H1 (cell line): ENCODE results near the gene GRM7. TPM values are rescaled to one million over a fixed set of nuclear protein-coding genes. Genes with fewer than 3 reads are reported as not detected.

Experiments
- CTCF ChIA-PET: fragments of 300-600 bp; sonication (Branson Sonifier 250); formaldehyde crosslinking; loops from one replicate; lab custom pipeline; 2021; ENCODE audit not compliant: partially characterized antibody; lab: Charles Lee
- POLR2A ChIA-PET: fragments of 300-600 bp; sonication (Branson Sonifier 250); formaldehyde crosslinking; loops from one replicate; lab custom pipeline; 2021; ENCODE audit warnings: inconsistent platforms; ENCODE audit not compliant: partially characterized antibody; lab: Charles Lee
- DNase-seq, 2 experiments: peaks; one replicate each; pipeline versions ENCODE4 v3.0.0 to v3.0.0-alpha.2; 2010 to 2022; ENCODE audit warnings: low spot score in 2 of 2, low read depth in 1 of 2, mixed read lengths in 1 of 2
- FAIRE-seq: peaks from 2 replicates; lab custom pipeline; 2011; peaks lifted over from hg19 to GRCh38; lab: Jason Lieb, UNC
- H2AFZ ChIP-seq: 2 replicates; pipeline ENCODE4 v1.8.1; 2012; ENCODE audit warnings: low read length, inconsistent platforms
- H2AK5ac ChIP-seq: 2 replicates; pipeline ENCODE4 v1.6.1; 2013; ENCODE audit warnings: low read depth, low read length
- H2BK120ac ChIP-seq: replicated peaks from 2 replicates; pipeline ENCODE3; 2013; ENCODE audit warnings: low read depth, low read length, inconsistent platforms
- H2BK12ac ChIP-seq: 2 replicates; pipeline ENCODE4 v1.6.1; 2013; ENCODE audit warnings: low read depth, low read length
- H2BK15ac ChIP-seq: 2 replicates; pipeline ENCODE4 v1.6.1; 2013; ENCODE audit warnings: low read length
- H2BK20ac ChIP-seq: 2 replicates; pipeline ENCODE4 v1.6.1; 2013; ENCODE audit warnings: low read length
- H2BK5ac ChIP-seq: 2 replicates; pipeline ENCODE4 v1.6.1; 2013; ENCODE audit warnings: low read depth, low read length
- H3K14ac ChIP-seq: 2 replicates; pipeline ENCODE4 v1.6.1; 2013; ENCODE audit warnings: inconsistent platforms; ENCODE audit not compliant: insufficient read length
- H3K18ac ChIP-seq: 2 replicates; pipeline ENCODE4 v1.6.1; 2013; ENCODE audit warnings: low read length; ENCODE audit errors: extremely low read depth
- H3K23ac ChIP-seq: 2 replicates; pipeline ENCODE4 v1.6.1; 2013; ENCODE audit warnings: inconsistent platforms; ENCODE audit not compliant: insufficient read length
- H3K23me2 ChIP-seq: 2 replicates; pipeline ENCODE4 v1.6.1; 2013; ENCODE audit warnings: low read depth, low read length
- H3K27ac ChIP-seq: 2 replicates; pipeline ENCODE4 v1.6.1; 2011; ENCODE audit warnings: low read depth, low read length, inconsistent platforms
- H3K27me3 ChIP-seq, 4 experiments: replicated peaks in 1 of 4; 1 replicate in 1 of 4; 2 replicates in 3 of 4; pipeline versions ENCODE4 v1.6.1 to v1.8.1; 2011 to 2013; ENCODE audit warnings: low read length in 3 of 4, mild to moderate bottlenecking in 3 of 4, inconsistent platforms in 2 of 4, mixed read lengths in 2 of 4, moderate library complexity in 1 of 4; ENCODE audit not compliant: control insufficient read depth in 3 of 4, insufficient read depth in 3 of 4; ENCODE audit errors: extremely low read depth in 1 of 4
- H3K36me3 ChIP-seq, 4 experiments: 2 replicates each; pipeline versions ENCODE4 v1.6.1 to v1.8.1; 2011 to 2013; ENCODE audit warnings: mild to moderate bottlenecking in 4 of 4, low read length in 3 of 4, moderate library complexity in 2 of 4, control low read depth in 1 of 4, inconsistent platforms in 1 of 4; ENCODE audit not compliant: insufficient read depth in 4 of 4, control insufficient read depth in 2 of 4
- H3K4ac ChIP-seq: replicated peaks from 2 replicates; pipeline ENCODE3; 2013; ENCODE audit warnings: low read length, low read depth, mixed read lengths, inconsistent platforms; ENCODE audit not compliant: insufficient read length
- H3K4me1 ChIP-seq, 4 experiments: replicated peaks in 1 of 4; 1 replicate in 1 of 4; 2 replicates in 3 of 4; pipeline versions ENCODE4 v1.6.1 to v1.8.1; 2011 to 2013; ENCODE audit warnings: low read length in 3 of 4, inconsistent platforms in 2 of 4, mixed read lengths in 1 of 4; ENCODE audit not compliant: insufficient read depth in 4 of 4, control insufficient read depth in 3 of 4
- H3K4me2 ChIP-seq, 2 experiments: 2 replicates each; pipeline versions ENCODE4 v1.6.1 to v1.8.1; 2011 to 2013; ENCODE audit warnings: low read depth in 2 of 2, low read length in 2 of 2, control low read depth in 1 of 2, inconsistent platforms in 1 of 2, mild to moderate bottlenecking in 1 of 2; ENCODE audit not compliant: insufficient read depth in 1 of 2
- H3K4me3 ChIP-seq, 4 experiments: fragments of 200-600, 300-600 bp in 1 of 4; sonication (generic), shearing (Covaris generic), sonication (Bioruptor Twin) in 1 of 4; 2 replicates each; pipeline versions ENCODE4 v1.5.1 to v1.8.1; 2011 to 2016; ENCODE audit warnings: low read length in 4 of 4, low read depth in 3 of 4, control low read depth in 2 of 4, inconsistent platforms in 2 of 4, mild to moderate bottlenecking in 2 of 4, mixed read lengths in 1 of 4, moderate library complexity in 1 of 4; ENCODE audit not compliant: insufficient read depth in 2 of 4; ENCODE audit errors: extremely low read depth in 1 of 4
- H3K56ac ChIP-seq: replicated peaks from 2 replicates; pipeline ENCODE3; 2013; ENCODE audit warnings: low read depth, mild to moderate bottlenecking, mixed read lengths, low read length, inconsistent platforms; ENCODE audit not compliant: insufficient read length
- H3K79me1 ChIP-seq: 2 replicates; pipeline ENCODE4 v1.6.1; 2013; ENCODE audit warnings: low read depth, low read length, control low read depth
- H3K79me2 ChIP-seq, 2 experiments: 2 replicates each; pipeline versions ENCODE4 v1.6.1 to v1.8.1; 2012 to 2013; ENCODE audit warnings: low read length in 2 of 2, mild to moderate bottlenecking in 2 of 2, inconsistent platforms in 1 of 2; ENCODE audit not compliant: insufficient read depth in 2 of 2, control insufficient read depth in 1 of 2
- H3K9ac ChIP-seq, 4 experiments: replicated peaks in 1 of 4; 1 replicate in 1 of 4; 2 replicates in 3 of 4; pipeline versions ENCODE4 v1.6.1 to v1.8.1; 2011 to 2013; ENCODE audit warnings: low read depth in 3 of 4, low read length in 3 of 4, control low read depth in 2 of 4, mild to moderate bottlenecking in 2 of 4, moderate library complexity in 2 of 4, inconsistent platforms in 1 of 4; ENCODE audit errors: extremely low read depth in 1 of 4
- H3K9me3 ChIP-seq, 2 experiments: 2 replicates each; pipeline versions ENCODE4 v1.6.1 to v1.8.1; 2012 to 2013; ENCODE audit warnings: mild to moderate bottlenecking in 2 of 2, moderate library complexity in 2 of 2, control low read depth in 1 of 2, inconsistent platforms in 1 of 2, low read depth in 1 of 2, low read length in 1 of 2, mixed read lengths in 1 of 2; ENCODE audit not compliant: insufficient read depth in 2 of 2
- H4K20me1 ChIP-seq, 2 experiments: replicated peaks in 1 of 2; 2 replicates each; pipeline versions ENCODE3 to v1.8.1; 2011 to 2013; ENCODE audit warnings: inconsistent platforms in 2 of 2, low read length in 2 of 2, mild to moderate bottlenecking in 1 of 2; ENCODE audit not compliant: insufficient read depth in 2 of 2, control insufficient read depth in 1 of 2
- H4K5ac ChIP-seq: 2 replicates; pipeline ENCODE4 v1.6.1; 2013; ENCODE audit warnings: low read length, low read depth, mixed read lengths, inconsistent platforms; ENCODE audit not compliant: insufficient read length
- H4K8ac ChIP-seq: 2 replicates; pipeline ENCODE4 v1.8.0; 2013; ENCODE audit warnings: mild to moderate bottlenecking, moderate library complexity, low read length, inconsistent platforms; ENCODE audit not compliant: insufficient read depth; ENCODE audit errors: extremely low read depth
- H4K91ac ChIP-seq: replicated peaks from 2 replicates; pipeline ENCODE3; 2013; ENCODE audit warnings: low read length, mixed read lengths, inconsistent platforms; ENCODE audit not compliant: insufficient read length
- ATF2 ChIP-seq: IDR thresholded peaks from 2 replicates; pipeline ENCODE4 v1.6.1; 2012; ENCODE audit warnings: low read length, inconsistent platforms
- CBX5 ChIP-seq: fragments of 300-800, 300-1000 bp; sonication (generic); IDR thresholded peaks from 2 replicates; pipeline ENCODE4 v1.7.1; 2016; ENCODE audit warnings: antibody characterized with exemption, low read length, low read depth
- E2F6 ChIP-seq: IDR thresholded peaks from 2 replicates; pipeline ENCODE4 v1.6.1; 2012; ENCODE audit warnings: inconsistent platforms
- KDM5A ChIP-seq: fragments of 200-600 bp; IDR thresholded peaks from 2 replicates; pipeline ENCODE4 v1.7.1; 2012; ENCODE audit warnings: mild to moderate bottlenecking, low read length, inconsistent platforms, mixed read lengths
- MAFK ChIP-seq: IDR thresholded peaks from 2 replicates; pipeline ENCODE4 v1.6.1; 2012; ENCODE audit warnings: low read depth, mild to moderate bottlenecking, improper control_type of control experiment, low read length
- NRF1 ChIP-seq: IDR thresholded peaks from 2 replicates; pipeline ENCODE4 v1.6.1; 2011; ENCODE audit warnings: mild to moderate bottlenecking, low read depth, low read length, improper control_type of control experiment
- RXRA ChIP-seq: IDR thresholded peaks from 2 replicates; pipeline ENCODE4 v1.6.1; 2011; ENCODE audit warnings: low read depth, mild to moderate bottlenecking, low read length, moderate library complexity; ENCODE audit not compliant: insufficient read depth
- SIN3A ChIP-seq, 2 experiments: IDR thresholded peaks in 1 of 2; conservative IDR thresholded peaks in 1 of 2; 2 replicates each; pipeline ENCODE4 v1.6.1; 2011 to 2012; ENCODE audit warnings: low read length in 2 of 2, improper control_type of control experiment in 1 of 2, low read depth in 1 of 2, mild to moderate bottlenecking in 1 of 2
- WGBS, 2 experiments: shearing (Covaris generic) in 1 of 2; methylation state at CpG; one replicate each; pipeline versions ENCODE4 v1.1.6 to v1.1.7; 2013 to 2015; ENCODE audit warnings: low lambda C conversion rate in 2 of 2, mixed read lengths in 2 of 2, inconsistent platforms in 1 of 2, low coverage in 1 of 2, missing lambda C conversion rate in 1 of 2; ENCODE audit not compliant: insufficient replicate concordance in 2 of 2, insufficient coverage in 1 of 2, insufficient read length in 1 of 2; ENCODE audit errors: extremely low coverage in 1 of 2, missing lambda C conversion rate in 1 of 2; 5-methylcytosine and 5-hydroxymethylcytosine counted together
- polyA plus RNA-seq, 7 experiments: library from polyadenylated mRNA; depleted of rRNA in 3 of 7; stranded (reverse) in 5 of 7; unstranded in 2 of 7; fragments of >200 nt in 5 of 7; fragments of 200-250 nt in 2 of 7; gene quantifications; 1 replicate in 5 of 7; 2 replicates in 1 of 7; 4 replicates in 1 of 7; pipeline versions ENCODE4 v1.2.1 to v1.2.3, GENCODE V29; 2011 to 2013; ENCODE audit warnings: missing spikeins in 2 of 7, mixed read lengths in 2 of 7
- total RNA-seq: library from RNA; stranded (reverse); fragmentation: NEBNext Ultra II Directional; extraction: Animal tissue kit (Norgen Biotek cat#: 25700); gene quantifications from 2 replicates; pipeline ENCODE4 v1.2.1, GENCODE V29; 2021

Gene GRM7
- total and polyA plus RNA-seq, 2 of the 8 experiments (the other 6 are each of a cell fraction or from before 2014, with no cell fraction given), result 0.17 to 0.24 TPM

- Histone ChIP-seq H3K14ac (no peak overlapping the region), H3K4me3 (no peak overlapping the region), H2BK20ac (no peak overlapping the region), H4K20me1 (no peaks in the 10 kb centered on the region), H2BK15ac (no peak overlapping the region), H3K36me3 (no peaks in the 10 kb centered on the region), H3K9me3 (no peaks in the 10 kb centered on the region), H3K56ac (no peak overlapping the region), H3K27me3 (no peaks in the 10 kb centered on the region)
- no peak for DNase-seq
- TF ChIP-seq MAFK, result no peak
- TF ChIP-seq RXRA, result no peak
- TF ChIP-seq KDM5A, result no peak
- no peak for TF ChIP-seq E2F6
- TF ChIP-seq NRF1, result no peak
- no peak for TF ChIP-seq CBX5
- TF ChIP-seq SIN3A (conservative IDR thresholded peaks at IDR 0.05 in 1 of 2, IDR thresholded peaks at IDR 0.05 in 1 of 2; ENCODE audit: low read depth in 1 of 2, low read length in 2 of 2), result no peak
- no peak for TF ChIP-seq ATF2
- TF ChIP-seq, all 59 proteins: peak for 0
- Histone ChIP-seq H3K4me2 (no peak overlapping the region), H3K4me1 (no peaks in the 10 kb centered on the region), H2BK5ac (no peak overlapping the region), H2AK5ac (no peak overlapping the region), H2AFZ (no peak overlapping the region), H3K79me2 (no peaks in the 10 kb centered on the region), H3K18ac (no peak overlapping the region), H3K23ac (no peak overlapping the region), H3K4ac (no peak overlapping the region), H4K5ac (no peak overlapping the region), H4K91ac (no peak overlapping the region), H2BK12ac (no peak overlapping the region), H3K27ac (no peak overlapping the region), H2BK120ac (no peak overlapping the region), H3K23me2 (no peaks in the 10 kb centered on the region), H3K79me1 (no peaks in the 10 kb centered on the region), H4K8ac (no peak overlapping the region), H3K9ac (no peak overlapping the region)
- POLR2A ChIA-PET, result no interaction called here
- CTCF ChIA-PET, result no interaction called here
- no peak for FAIRE-seq
- 92% methylated on average over 8 of the region's 8 CpGs; no CpG with 5 or more reads in 1 of the 2 experiments for WGBS, 2 experiments
Measured at GRCh38 chr3:7461202-7461825, 600.4 kb downstream of the GRM7 start.
